Retinal pigment epithelial cell (primary cell): ENCODE results near the gene DOCK7.

Source experiments
- DNase-seq: peaks from one replicate; pipeline ENCODE4 v3.0.0-alpha.2; 2010; ENCODE audit warnings: low read depth
- H3K4me3 ChIP-seq: 2 replicates; pipeline ENCODE4 v1.5.1; 2011; ENCODE audit warnings: mild to moderate bottlenecking, low read length, control low read depth, moderate library complexity
- TF ChIP-seq, protein P1 (sequence below): conservative IDR thresholded peaks from 2 replicates; pipeline ENCODE4 v1.5.1; 2011; ENCODE audit warnings: low read depth, low read length, control low read depth, inconsistent platforms

DOCK7 gene

DNA sequence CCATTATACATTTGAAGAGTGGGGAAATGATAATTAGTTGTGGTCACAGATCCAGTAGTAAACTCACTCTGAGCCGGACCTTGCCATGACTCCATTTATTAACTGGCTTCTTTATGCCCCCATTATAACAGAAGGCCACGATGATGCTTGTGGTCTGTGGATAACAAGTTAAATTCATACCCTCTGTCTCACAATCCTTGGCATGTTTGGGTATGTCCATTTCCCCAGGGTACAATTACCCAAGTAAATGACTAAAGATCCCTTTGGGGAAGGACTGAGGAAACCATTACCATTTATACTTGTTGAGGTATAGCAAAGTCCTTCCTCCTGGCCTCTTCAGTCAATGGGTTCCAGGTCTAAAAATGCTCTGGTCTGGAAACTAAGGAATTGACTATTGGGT lies 258.6 kb downstream of the DOCK7 start:
- TF ChIP-seq, protein P1, sequence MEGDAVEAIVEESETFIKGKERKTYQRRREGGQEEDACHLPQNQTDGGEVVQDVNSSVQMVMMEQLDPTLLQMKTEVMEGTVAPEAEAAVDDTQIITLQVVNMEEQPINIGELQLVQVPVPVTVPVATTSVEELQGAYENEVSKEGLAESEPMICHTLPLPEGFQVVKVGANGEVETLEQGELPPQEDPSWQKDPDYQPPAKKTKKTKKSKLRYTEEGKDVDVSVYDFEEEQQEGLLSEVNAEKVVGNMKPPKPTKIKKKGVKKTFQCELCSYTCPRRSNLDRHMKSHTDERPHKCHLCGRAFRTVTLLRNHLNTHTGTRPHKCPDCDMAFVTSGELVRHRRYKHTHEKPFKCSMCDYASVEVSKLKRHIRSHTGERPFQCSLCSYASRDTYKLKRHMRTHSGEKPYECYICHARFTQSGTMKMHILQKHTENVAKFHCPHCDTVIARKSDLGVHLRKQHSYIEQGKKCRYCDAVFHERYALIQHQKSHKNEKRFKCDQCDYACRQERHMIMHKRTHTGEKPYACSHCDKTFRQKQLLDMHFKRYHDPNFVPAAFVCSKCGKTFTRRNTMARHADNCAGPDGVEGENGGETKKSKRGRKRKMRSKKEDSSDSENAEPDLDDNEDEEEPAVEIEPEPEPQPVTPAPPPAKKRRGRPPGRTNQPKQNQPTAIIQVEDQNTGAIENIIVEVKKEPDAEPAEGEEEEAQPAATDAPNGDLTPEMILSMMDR: no peak
- DNase-seq: no peak
- no peak overlapping the region for H3K4me3 ChIP-seq

DNA sequence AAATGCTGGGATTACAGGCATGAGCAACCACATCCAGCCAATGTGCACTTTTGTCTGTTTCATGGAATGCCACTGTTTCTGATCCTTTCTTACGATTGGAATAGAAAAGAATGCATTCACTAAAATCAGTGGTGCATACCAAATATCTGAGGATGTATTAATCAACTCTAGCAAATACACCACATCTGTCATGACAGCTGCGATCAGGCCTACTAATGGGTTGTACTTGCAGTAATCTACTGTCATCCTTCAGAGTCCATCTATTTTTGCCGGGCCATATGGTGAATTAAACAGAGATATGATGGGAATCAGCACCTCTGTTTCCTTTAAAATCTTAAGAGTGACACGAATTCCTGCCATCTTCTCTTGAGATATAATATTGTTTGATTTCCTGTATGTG lies 259.8 kb downstream of the DOCK7 start:
- H3K4me3 ChIP-seq: no peak overlapping the region
- no peak for DNase-seq
- TF ChIP-seq, protein P1: no peak

DNA sequence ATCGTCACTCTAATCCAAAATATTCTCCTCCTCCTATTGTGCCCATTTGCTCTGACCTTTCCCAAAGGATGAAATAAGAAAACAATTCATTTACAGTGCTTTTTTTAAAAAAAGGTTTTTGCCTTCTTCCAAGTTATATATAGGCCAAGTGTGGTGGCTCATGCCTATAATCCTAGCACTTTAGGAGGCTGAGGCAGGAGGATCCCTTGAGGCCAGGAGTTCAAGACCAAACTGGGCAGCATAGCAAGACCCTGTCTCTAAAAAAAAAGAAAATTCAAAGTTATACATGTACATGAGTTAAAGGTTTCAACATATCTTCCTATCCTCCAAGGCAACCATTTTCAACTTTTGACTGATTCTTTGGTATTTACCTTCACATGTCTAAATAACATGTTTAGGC lies 261.4 kb downstream of the DOCK7 start:
- no peak for DNase-seq
- TF ChIP-seq, protein P1: no peak
- H3K4me3 ChIP-seq: no peak overlapping the region

DNA sequence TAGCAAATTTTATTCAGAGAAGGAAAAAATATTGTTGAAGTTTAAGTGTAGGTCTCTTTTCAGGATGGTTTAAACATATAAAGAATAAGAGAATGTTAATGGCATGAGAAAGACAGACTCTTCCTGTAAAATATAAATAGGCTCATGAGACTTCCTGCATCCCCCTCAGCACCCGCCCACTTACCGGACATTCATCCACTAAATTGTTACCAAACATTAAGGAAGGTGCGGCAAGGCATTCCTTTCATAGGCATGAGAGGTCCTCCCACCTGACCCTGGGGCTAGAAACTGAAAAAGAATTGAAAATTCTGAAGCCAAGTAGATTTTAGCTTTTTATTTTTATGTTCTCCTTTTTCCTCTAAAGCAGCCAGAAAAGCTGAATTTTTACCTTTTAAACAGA lies 261.9 kb downstream of the DOCK7 start:
- TF ChIP-seq, protein P1: no peak
- no peak for DNase-seq
- H3K4me3 ChIP-seq: no peak overlapping the region

DNA sequence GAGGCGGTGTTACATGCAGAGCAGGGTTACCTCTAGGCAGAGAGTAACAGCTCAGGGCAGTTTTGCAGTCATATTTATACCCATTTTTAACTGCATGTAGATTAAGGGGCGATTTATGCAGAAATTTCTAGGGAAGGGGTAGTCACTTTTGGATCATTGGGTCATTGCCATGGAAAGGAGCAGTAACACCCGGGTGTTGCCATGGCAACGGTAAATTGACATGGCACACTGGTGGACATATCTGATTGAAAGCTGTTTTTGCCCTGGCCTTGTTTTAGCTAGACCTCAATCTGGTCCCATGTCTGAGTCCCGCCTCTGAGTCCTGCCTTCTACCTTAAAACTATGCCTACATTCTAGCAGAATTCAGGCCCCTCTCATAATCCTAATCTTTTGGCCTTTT lies 263.1 kb downstream of the DOCK7 start:
- no peak for DNase-seq
- H3K4me3 ChIP-seq: no peak overlapping the region
- TF ChIP-seq, protein P1: no peak

DNA sequence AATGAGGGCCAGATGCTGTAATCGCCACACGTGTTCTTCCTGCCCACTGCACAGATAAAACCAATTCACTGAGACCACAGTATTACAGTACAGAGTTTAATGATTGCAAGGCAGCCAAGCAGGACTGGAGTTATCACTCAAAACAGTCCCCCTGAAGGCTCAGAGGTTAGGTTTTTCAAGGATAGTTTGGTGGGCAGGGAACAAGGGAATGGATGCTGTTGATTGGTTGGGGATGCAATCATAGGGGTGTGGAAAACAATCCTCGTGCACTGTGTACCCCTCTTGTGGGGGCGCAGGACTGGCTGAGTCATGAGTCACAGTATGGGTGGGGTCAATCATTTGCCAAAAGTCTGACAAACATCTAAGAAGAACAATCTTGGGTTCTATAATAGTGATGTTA lies 263.8 kb downstream of the DOCK7 start:
- TF ChIP-seq, protein P1: no peak
- DNase-seq: no peak
- no peak overlapping the region for H3K4me3 ChIP-seq

DNA sequence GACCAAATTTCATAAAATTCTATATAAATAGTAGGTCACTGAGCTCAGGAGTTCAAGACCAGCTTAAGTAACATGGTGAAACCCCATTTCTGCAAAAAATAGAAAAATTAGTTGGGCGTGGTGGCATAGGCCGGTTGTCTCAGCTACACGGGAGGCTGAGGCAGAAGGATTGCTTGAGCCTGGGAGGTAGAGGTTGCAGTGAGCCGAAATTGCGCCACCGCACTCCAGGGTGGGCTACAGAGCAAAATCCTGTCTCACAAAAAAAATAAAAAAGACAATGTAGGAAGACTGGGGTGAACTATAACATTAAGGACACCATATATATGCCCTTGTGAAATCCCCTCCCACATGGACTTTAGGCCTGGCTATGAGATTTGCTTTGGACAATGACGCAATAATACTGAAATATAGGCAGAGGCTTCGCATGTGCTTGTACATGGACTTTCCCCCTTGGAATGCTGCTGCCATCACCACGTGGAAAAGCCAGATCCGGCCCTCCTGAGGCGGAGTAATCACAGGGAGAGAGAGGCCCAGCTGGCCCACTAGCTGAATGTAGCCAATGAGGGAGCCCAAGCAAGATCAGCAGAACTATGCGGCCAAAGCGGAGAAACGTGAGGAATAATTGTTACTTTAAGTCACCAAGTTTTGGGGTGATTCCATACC lies 264.5 kb downstream of the DOCK7 start:
- TF ChIP-seq, protein P1: no peak
- no peak overlapping the region for H3K4me3 ChIP-seq
- DNase-seq: no peak
